Endothelial cell of hepatic sinusoid (primary cell): Measurements from ENCODE around the gene DPCD.

Experiments
- in situ Hi-C: cut with HindIII; loops from 2 replicates; pipeline ENCODE4 v1.10.0; 2017; ENCODE audit warnings: low sequenced_read_pairs

DPCD gene

DNA sequence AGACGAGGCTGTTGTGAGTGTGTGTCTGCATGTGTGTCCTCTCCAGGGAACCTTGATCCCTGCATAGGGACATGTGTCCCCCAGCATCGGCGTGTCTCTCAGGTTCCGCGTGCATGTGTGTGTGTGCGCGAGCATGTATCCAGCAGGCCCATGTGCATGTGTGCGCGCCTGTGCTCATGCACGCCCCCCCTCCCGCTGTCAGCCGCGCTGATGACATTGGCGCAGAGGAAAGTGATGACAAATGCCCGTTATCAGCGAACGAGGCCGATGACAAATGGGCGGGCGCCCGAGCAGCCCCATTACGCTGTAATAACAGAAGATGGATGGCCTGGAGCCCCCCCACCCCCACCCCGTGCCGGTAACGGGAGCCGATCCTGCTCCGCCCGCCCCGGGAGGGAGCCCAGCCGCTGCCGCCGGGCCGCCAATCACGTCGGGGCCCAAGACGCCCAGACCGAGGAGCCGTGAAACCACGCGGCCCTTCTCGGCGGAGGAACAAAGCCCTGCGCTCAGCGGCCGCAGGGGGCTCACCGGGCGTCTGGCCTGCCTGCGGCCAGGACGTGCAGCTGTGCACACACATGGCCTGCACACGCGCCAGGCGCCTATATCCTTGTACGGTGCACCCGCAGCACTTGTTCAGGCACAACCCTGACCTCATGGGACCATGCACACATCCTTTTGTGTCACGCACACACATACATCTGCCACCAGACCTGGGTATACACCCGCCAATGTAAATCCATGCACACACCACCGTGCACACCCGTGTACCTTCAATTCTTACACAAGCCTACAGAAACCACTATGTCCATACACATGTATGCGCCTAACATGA lies 21.6 kb upstream of the DPCD start:
- in situ Hi-C loops = loop anchor here (10.0 kb wide), 1 partner anchor 292 kb away; no protein-coding TSS in a partner anchor

DNA sequence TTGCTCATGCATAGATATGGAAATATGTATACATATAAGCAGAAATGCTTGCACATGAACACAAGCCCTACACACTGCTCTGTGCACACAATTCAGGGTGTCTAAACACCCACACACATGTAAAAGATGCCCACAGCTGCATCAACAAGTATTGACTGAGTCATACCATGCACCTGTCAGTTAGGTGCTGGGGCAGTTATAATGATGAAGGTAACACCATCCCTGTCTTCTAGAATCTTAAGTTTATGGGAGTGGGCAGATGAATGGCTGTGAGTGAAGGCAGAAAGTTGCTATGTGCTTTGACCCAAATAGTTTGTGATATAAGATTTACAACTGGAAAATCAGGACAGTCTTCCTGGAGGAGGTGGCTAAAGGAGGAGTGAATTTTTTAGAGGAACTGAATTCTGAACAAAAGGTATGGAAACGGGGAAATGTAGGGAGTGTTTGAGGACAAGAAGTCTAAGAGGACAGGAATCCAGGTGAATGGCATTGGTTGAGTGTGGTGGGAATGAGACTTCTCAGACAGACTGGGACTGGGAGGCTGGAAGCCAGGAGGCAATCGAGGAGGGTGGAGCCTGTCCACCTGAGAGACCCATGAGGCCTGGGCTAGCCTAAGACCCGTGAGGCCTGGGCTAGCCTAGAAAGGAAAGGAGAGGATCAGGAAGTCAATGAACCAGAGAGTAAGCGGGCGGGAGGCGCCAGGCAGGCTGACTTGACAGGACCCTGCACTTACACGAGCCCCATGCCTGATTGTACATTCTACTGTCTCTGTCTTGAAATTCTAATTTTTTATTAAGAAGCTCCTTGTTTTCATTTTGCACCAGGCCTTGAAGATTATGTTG lies 20.7 kb upstream of the DPCD start:
- in situ Hi-C loops = loop anchor here (10.0 kb wide), 1 partner anchor 293 kb away; no protein-coding TSS in a partner anchor

GRCh38 chr10:101568054-101568745 lies 19.9 kb upstream of the DPCD start:
- in situ Hi-C loops = loop anchor here (10.0 kb wide), 1 partner anchor 293 kb away; no protein-coding TSS in a partner anchor

GRCh38 chr10:101569323-101569621 lies 18.8 kb upstream of the DPCD start:
- in situ Hi-C loops = loop anchor here (10.0 kb wide), 1 partner anchor 294 kb away; no protein-coding TSS in a partner anchor

DNA sequence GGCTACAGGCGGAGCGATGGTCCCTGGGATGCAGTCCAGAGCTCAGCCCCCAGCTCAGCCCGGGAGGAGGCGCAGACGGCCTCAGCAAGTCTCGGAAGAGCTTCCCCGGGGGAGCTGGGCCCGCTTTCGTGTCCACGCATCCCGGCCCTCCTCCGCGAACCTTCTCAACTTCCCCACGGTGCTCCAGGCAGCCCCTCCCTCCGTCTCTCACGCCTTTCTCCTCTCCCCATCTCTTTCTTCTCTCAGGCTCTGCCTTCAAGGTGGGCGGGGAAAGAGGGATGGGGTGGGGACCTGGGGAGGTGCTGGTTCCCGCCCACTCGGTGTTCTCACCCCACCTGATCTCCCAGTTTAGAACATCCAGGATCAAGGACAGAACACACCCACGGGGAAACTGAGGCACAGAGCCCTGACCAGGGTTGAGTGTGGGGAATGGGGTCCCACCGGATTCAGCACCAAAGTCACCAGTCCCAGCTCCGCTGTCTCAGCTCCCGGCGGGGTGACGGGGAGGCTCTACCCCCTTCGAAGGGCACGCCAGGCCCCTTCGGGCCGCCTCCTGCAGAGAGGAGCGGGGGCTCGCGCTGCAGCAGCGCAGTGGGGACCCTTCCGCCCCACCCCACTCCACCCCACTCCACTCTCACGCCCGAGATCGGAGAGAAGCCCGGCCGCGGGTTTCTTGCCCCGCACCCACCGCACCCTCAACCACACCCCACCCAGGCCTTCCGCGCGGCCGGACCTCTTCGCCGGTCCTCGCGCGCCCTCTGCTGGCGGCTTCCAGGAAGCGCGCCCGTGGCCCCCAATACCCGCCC lies 18.3 kb upstream of the DPCD start:
- in situ Hi-C loops = loop anchor here (10.0 kb wide), 1 partner anchor 295 kb away; no protein-coding TSS in a partner anchor

- in situ Hi-C loops = no loop called here
Measured at GRCh38 chr10:101570428-101571270, 17.5 kb upstream of the DPCD start.

GRCh38 chr10:101571271-101571925 lies 16.7 kb upstream of the DPCD start:
- in situ Hi-C loops = no loop called here

- in situ Hi-C loops = no loop called here
Measured at GRCh38 chr10:101572126-101572525, 16.0 kb upstream of the DPCD start.

- in situ Hi-C loops = no loop called here
Measured at GRCh38 chr10:101572785-101573184, 15.3 kb upstream of the DPCD start.

DNA sequence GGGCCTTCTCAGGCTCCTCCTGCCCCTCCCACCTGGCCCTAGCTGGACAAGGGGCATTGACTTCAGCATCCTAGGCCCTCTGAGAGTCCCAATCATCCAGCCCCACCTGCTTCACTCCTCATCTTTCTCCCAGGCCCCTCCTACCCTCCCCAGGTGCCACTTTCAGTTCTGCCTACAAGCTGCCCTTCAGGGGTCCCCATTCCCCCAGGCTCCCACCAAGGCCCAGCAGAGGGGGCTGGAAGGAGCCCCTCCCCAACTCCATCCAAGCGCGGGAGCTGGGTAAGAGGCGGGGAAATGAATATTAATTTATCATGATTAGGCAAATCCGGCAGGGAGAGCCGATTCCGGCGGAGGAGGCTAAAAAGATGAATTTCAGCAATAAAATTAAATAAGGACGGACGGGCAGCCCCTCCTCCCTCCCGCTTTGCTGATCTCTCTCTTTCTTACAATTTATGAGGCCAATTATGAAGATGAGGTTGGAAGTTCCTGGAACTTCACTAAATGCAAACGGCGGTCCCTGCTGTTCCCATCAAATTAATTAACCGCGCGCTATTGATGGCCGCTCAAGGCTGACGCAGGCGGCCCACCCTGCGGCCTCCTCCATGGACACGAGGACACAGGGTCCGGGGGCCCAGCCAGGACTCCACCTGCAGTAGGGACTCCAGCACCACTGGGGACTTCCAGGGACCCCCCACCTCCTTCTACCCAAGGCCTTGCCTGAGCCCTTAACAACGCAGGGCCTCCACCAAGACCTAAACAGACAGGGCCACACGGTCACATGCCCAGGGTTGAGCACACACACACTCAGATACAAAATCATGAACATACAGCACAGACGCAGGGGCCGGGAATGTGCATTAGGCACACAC lies 14.0 kb upstream of the DPCD start:
- in situ Hi-C loops = no loop called here

GRCh38 chr10:101575091-101575490 lies 13.0 kb upstream of the DPCD start:
- in situ Hi-C loops = no loop called here

DNA sequence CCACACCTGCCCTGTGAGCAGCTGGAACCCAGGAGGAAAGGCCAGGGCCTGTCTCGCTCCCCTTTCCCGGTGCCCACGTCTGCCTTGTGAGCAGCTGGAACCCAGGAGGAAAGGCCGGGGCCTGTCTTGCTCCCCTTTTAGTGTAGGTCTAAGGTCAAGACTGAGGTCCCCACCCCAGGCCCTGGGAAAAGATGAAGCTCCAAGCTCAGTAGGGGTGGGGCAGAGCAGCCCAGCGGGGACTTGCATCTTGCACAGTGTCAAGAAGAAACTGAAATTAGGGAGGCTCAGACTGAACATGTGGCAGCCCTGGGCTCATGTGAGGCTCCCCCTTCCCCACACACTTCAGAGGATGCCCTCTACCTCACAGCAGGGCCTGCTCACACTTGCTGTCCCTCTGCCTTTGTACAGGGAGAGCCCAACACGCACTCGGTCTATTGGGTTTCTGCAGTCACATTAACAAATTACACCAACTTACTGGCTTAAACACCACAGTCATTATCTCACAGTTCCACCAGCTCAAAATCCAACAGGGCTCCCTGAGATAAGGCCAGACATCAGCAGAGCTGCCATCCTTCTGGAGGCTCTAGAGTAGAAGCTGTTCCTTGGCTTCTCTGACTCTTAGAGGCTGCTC lies 12.4 kb upstream of the DPCD start:
- in situ Hi-C loops = no loop called here

GRCh38 chr10:101576211-101576863 lies 11.8 kb upstream of the DPCD start:
- in situ Hi-C loops = no loop called here

DNA sequence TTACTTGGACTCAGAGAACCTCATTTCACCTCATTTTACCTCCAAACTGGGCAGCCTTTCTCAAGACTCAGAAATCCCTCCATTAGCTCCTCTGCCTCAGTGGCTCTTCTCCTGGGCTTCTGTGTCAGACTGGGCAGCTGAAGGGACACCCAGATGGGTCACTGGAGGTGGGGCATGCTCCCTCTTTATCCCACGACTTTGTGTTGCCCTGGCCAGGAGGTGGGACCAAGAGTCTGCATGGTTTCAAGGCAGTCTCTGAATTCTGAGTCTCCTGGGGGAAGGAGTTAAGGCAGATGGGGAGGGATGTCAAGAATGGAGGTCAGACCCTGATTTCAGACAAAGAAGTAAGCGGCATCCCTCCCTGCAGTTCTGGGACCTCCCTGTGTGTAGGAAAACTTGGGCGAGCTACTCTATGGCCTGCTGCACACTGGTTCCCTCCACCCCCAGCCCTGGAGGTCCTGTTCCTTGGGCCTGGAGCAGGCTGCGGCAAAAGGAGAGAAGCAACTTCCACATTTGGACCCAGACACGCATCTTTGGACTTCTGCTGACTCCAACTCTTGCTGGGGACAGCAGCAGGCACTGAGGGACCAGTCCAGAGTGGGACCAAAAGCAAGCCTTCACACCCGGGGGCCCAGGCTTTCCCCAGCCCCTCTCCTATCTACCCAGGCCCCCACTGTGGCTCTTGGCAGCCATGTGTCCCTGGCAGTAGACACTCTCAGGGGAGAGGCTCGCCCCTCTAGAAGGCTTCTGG lies 10.8 kb upstream of the DPCD start:
- in situ Hi-C loops = no loop called here

DNA sequence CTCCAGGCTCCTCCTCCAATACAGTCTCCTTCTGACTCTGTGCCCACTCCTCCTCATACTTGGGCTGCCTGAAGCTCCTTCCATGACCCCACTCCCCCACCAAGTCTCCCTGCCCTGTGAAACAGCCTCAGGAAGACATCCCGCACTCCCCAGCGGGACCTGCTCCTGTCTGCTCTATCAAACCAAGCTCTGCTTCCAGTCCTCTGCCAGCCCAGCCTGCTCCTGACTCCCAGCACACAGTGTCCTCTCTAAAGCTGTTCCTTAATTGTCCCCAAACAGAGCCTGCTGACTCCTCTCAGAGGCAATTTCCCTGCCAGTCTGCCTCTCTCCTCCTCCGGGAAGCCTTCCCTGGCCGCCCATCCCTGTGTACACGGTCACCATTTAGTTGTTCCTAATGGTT lies 9.9 kb upstream of the DPCD start:
- in situ Hi-C loops = no loop called here

DNA sequence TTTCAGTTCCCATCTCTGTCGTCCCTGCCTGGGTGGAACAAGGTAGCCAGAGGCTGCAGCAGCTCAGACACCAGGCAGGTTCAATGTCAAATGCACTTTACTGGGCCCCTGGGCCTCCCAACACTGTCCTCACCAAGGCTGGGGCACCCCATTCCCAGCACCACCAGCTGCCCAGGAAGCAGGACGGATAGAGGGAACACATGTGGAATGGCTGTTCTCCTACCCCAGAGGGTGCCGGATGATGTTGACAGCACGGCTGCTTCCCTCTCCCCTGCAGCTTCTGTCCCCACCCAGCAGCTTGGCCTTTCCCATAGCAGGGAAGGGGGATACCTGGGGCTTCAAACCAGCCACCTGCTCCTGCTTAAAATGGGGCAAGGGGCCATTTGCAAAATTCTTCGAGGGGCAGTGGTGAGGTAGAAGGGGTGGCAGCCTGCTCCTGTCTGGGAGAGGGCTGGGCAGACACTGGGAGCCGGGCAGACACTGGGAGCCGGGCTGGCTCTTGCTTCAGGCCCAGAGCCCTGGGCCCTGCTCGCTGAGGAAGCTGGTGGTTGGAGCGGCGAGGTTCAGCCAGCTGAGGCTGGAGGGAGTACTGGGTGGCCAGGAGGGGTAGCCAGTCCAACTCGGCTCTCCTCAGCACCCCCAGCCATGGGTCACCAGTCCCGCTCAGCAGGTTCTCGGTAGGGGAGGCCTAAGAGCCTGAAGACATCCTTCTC lies 9.2 kb upstream of the DPCD start:
- in situ Hi-C loops = no loop called here
